HG02973 (cell line): Measurements from ENCODE around the gene PHYKPL.
"Not testable (repeated sequence)": the region's sequence is repeated elsewhere in the genome, so short reads cannot be mapped to it uniquely, and the experiment has no call there.

ENCODE experiments used
- ATAC-seq: cut with Tn5 transposase; IDR thresholded peaks from one replicate; pipeline ENCODE4 v1.9.1; 2021; ENCODE audit warnings: moderate library complexity; ENCODE audit not compliant: unreplicated experiment

The PHYKPL gene

DNA sequence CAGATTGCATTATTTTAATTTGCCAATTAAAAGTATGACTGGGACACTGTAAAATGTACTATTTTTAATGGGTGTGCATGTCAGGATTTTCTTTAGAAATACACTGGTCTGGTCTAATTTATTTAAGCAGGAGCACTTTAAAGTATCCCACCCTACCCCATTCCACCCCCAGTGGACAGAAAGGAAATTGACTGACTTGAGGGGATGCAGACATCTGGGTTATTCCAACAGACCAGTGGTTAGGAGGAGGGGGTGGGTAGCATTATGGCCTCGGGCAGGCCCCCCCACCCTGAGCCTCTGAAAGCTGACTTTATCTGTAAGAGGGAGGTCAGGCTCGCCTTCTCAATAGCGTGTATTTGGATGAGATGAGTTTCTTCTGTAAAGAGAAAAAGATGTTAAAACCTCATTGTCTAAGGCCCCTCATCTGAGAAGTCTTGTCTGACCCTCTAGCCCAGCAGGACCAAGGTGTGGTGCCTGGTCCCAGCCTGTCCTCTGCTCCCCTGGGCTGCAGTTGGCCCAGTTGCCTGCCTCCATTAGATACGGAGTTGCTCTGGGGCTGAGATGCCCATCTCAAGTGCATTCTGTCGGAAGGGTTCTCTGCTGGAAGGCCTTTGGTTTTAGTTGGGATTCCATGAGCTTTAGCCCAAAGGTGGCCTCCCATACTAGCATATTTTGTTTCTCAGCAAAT, 23.9 kb downstream of the PHYKPL start:
- no peak for ATAC-seq

DNA sequence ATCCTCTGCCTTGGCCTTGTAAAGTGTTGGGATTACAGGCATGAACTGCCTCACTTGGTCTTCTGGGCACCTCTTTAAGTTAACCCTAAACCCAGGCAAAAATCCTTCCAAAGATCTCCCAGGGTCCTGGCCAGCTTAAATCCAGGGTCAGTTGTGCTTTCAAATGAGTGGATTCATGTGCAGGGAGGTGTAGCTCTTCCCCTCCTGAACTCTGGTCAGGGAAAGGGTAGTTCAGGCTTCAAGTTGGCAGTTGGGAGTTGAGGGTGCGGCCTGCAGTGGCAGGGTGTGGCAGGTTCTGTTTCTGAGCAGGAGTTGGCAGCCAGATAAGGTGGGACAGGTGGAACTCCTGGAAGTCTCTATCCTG, 24.7 kb downstream of the PHYKPL start:
- ATAC-seq, result no peak

DNA sequence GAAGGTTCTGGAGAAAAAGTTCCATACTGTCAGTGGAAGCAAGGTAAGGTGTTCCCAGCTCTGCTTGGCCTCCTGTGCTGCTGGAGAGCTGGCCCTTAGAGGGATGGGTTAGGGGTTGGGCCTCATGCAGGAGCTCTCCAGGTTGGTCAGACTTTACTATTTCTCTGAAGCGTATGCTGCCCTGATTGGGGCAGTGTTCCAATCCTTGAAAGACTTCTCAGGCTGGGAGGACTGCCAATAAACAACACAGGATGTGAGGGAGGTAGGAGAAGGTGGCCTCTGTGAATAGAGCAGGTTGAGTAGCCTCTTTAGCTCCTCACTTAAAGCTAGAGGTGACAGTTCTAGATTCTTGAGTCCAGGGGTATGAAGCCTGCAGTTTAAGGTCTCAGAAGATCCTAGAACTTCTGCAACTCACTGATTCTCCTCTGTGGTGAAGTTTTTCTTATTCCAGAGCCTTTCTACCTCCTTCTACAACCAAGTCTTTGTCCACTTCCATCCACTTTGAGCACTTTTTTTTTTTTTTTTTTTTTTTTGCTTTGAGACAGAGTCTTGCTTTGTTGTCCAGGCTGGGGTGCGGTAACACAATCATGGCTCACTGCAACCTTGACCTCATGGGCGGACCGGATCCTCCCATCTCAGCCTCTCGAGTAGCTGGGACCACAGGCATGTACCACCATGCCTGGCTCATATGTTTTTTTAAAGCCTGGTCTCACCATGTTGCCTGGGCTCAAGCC, 25.3 kb downstream of the PHYKPL start:
- no peak for ATAC-seq

DNA sequence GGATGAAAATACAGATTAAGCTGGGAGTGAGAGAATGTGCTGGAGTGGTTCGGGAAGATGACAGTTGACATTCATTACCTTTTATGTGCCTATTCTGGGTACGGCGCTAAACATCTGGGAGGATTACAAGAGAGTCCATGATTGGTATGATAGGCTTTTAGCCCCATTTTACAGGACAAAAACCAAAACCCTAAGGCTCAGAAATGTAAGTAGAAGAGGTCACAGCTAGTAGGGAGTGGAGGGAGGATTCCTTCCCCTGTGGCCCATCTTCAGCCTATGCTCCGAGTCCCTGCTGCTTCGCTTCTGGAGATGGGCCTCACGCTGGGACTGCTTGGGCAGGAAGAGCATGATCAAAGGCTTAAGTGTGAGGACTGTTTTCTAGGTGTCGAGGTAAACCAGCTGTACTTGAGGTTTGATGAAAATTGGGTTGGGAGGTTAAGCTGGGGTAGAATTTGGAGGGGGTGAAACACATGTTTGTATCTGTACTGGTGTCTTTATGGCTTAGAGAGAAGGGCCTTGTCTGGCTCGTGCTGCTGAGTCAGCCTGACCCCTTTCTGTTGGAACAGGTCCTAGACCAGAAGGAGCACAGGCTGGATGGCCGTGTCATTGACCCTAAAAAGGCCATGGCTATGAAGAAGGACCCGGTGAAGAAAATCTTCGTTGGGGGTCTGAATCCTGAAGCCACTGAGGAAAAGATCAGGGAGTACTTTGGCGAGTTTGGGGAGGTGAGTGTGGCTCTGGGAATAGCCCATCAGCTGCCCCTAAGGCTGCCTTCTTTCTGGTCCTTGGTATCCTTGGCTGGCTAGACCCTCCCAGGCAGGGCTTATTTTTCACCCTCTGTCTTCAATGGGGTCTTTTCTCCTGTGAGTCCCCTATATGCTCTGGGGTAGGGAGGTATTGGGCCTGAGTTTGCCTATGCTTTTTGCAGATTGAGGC, 26.2 kb downstream of the PHYKPL start:
- ATAC-seq, result no peak

DNA sequence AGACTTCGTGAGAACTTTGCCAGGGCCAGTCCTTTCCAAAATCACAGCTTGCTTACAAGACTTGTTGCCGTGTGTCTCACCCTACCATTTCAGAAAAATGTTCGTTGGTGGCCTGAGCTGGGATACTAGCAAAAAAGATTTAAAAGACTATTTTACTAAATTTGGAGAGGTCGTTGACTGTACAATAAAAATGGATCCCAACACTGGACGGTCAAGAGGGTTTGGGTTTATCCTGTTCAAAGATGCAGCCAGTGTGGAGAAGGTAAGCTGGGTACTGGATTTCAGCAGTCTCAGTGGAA, 26.9 kb downstream of the PHYKPL start:
- no peak for ATAC-seq

DNA sequence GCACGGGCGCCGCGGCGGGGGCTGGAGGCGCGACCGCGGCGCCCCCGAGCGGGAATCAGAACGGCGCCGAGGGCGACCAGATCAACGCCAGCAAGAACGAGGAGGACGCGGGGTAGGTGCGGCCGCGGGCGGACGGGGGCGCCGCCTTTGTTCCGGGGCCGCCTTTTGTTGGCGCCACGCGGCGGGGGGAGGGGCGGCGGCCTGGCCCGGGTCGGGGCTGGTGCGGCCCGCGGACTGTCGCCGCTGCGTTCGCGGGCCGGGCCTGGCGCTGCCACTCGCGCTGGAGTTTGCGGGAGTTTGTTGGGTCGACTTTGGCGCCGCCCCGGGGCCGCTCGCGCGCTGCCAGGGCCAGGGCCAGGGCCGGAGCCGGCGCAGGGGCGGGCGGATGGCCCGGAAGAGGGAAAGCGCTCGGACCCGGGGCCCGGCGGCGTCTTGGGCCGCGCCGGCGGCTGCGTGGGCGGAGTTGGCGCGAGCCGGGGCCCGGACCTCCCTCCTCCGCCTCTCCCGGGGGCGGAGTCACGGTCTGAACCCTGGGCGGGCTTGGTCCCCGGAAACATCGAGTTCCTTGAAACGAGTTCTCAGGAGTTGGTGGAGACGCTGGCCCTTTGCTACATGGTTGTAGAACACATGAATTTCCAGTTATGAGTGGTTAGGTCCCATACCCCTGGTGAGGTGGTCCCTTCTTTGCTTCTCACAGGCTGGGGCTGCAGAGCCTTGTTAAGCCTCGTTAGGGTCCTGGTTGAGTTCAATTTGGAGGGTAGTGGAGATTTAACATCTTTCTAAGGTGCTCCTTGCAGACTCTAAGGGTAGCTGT, 27.5 kb downstream of the PHYKPL start:
- peak; percentile 50 for ATAC-seq

DNA sequence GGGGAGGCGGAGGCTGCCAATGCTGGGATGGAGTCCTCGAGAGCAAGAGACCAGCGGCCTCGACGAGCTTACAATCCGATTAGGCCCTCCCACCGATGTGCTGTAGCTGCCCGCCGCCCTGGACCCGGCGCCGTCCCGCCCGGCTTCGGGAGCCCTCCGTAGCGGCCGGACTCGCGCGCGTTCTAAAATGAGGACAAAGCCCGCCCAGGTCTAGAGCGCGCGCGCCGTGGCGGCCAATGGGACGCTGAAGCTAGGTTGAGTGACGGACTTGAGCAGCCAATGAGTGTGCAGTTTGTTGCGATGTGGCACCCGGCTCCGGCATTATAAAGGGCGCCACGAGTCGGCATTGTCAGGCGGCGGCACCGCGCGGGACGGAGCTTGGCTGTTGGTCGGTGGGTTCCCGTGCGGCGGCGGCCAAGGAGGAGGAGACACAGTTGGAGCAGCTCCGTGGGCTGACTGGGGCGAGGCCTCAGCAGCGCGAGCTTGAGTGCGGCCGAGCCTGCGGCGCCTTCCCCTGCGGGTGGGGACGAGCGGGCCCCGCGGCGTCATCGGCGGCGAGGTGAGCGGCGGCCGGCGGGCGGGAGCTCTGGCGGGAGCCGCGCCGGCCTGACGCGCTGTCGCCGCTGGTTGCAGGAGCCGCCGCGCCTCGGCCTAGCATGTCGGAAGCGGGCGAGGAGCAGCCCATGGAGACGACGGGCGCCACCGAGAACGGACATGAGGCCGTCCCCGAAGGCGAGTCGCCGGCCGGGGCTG, 28.2 kb downstream of the PHYKPL start, which contains the start of gene HNRNPAB:
Gene HNRNPAB, plus strand, starts transcription at position 352 of the 753 bp plus-strand sequence. Its CDS starts 305 bp downstream, at position 657.
- ATAC-seq, result peak; percentile 79

DNA sequence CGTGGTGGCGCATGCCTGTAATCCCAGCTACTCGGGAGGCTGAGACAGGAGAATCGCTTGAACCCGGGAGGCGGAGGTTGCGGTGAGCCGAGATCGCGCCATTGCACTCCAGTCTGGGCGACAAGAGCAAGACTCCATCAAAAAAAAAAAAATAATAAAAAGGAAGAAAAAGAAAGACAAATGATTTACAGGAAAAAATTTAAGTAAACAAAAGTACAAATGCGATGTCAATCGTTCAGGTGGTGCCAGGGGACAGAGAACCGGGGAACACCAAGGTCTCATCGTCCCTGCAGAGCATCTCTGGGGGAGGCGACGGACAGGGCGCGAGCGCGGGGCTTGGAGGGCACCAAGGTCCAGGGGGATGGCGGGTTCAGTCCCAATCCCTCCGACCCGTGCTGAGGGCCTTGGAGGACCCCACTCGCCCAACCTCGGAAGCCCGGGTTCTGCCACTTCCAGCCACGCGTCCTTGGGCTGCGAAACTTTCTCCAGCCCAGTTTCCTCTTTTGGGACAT, 28.9 kb downstream of the PHYKPL start:
- peak; percentile 5 for ATAC-seq

DNA sequence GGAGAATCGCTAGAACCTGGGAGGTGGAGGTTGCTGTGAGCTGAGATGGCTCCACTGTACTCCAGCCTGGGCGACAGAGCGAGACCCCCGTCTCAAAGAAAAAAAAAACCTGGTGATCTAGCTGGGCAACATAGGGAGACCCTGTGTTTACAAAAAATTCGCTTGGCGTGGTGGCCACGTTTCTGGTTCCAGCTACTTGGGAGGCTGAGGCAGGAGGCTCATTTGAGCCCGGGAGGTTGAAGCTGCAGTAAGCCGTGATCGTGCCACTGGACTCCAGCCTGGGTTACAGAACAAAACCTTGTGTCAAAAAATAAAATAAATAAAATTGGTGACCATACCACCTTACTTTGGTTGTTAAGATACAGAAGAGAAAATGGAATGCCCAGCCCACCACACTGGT, 30.1 kb downstream of the PHYKPL start:
- ATAC-seq, result no peak

DNA sequence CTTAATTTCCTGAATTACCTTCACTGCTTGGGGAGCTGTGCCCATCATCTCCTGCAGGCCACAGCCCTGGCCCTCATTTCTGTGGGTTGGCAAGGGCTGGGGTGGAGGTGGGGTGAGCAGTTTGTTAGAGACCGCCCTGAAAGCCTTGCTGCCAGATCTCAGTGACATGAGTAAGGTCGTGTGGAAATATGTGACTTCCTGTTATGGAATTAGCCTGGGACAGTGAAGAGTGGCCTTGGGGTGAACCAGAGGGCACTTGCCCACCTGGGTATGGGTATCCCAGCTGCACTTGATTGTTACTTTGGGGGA, 30.7 kb downstream of the PHYKPL start:
- ATAC-seq, result no peak

DNA sequence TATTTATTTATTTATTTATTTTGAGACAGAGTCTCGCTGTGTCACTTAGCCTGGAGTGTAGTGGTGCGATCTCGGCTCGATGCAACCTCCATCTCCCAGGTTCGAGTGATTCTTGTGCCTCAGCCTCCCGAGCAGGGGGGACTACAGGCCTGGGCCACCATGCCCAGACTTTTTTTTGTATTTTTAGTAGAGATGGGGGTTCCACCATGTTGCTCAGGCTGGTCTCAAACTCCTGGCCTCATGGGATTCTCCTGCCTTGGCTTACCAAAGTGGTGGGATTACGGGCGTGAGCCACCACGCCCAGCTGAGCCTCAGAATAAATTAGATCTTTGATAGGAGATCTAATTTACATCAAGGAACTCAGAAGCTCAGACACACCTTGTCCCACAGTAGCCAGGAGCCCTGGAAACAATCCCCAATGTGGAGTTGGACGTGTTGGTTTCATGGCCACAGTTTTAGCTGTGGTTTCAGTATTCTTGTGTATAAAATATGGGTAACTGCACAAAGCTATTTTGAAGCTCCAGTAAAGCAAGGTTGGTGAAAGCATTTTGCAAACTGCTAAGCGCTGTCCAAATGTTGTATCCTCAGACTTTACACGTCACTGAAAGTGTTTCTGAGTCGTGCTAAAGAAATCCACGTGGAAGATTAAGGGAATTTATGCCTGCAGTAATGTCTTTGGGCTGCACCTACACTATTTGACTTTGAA, 31.2 kb downstream of the PHYKPL start:
- ATAC-seq, result no peak

DNA sequence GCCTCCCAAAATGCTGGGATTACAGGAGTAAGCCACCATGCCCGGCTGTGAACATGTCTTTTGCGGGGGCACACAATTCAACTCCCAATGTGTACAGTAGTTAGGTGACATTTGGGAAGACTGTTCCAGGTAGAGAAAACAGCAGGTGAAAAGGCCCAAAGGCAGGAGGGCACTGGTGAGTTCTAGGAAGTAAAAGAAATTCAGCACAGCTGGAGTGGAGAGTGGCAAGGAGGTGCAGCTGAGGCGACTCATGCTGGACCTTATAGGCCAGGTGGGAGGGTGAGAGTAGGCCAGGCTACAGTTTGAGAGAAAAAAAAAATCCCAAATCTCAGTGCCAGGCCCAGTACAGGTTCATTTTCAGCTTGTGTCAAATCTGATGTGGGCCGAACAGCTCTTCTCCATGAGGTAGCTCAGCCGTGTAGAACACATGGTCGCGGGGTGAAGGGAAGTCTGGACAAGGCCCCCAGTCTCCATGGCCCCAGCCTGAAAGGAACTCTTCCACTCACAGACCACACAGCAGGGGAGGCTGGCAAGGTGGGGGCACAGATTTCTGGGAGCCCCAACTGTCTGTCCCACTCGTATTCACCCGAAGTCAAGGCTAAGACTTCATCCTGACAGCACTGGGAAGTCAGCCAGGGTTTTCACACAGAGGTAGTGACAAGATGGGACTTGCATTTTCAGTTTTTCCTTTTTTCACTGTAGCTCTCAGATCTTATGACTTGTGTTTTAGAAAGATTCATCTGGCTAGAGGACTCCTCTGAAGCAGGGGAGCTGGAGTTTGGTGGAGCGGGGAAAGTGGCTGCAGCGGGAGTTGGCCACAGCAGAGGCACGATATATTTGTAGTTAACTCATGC, 32.8 kb downstream of the PHYKPL start:
- ATAC-seq, result no peak

DNA sequence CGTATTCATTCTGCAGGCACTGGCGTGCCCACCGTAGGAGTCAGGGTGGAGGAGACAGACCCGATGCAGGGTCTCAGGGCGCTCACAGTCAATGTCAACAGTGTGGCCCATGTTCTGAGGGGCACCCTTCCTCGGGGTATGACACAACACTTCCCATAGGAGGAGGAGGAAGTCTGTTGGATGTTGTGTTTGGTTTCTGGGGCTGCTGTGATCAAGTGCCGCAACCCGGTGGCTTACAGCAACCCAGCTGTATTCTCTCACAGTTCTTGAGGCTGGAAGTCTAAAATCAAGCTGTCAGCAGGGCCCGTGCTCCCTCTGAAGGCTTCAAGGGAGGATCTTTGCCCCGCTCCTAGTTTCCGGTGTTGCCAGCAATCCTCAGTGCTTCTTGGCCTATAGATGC, 33.9 kb downstream of the PHYKPL start:
- ATAC-seq, result no peak

DNA sequence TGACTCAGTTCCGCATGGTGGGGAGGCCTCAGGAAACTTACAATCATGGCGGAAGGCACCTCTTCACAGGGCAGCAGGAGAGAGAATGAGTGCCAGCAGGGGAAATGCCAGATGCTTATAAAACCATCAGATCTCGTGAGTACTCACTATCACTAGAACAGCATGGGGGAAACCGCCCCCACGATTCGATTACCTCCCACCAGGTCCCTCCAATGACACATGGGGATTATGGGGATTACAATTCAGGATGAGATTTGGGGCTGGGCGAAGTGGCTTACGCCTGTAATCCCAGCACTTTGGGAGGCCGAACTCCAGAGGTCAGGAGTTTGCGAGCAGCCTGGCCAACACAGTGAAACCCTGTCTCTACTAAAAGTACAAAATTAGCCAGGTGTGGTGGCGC, 34.5 kb downstream of the PHYKPL start:
- ATAC-seq, result not testable (repeated sequence)

DNA sequence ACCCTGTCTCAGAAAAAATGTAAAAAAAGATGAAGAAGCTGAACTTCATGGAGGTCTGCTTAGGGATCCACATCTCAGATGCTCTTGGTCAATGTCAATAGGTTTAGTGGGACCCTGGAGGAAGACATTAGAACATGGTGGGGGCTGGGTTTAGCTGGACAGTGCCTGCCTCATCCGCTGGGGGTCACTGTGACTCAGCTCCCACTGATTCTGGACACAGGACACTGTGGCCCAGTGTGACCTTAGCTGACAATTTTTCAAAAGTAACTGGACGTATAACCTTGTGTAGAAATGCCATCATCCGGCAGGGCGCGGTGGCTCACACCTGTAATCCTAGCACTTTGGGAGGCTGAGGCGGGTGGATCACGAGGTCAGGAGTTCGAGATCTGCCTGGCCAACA, 35.6 kb downstream of the PHYKPL start:
- no peak for ATAC-seq

DNA sequence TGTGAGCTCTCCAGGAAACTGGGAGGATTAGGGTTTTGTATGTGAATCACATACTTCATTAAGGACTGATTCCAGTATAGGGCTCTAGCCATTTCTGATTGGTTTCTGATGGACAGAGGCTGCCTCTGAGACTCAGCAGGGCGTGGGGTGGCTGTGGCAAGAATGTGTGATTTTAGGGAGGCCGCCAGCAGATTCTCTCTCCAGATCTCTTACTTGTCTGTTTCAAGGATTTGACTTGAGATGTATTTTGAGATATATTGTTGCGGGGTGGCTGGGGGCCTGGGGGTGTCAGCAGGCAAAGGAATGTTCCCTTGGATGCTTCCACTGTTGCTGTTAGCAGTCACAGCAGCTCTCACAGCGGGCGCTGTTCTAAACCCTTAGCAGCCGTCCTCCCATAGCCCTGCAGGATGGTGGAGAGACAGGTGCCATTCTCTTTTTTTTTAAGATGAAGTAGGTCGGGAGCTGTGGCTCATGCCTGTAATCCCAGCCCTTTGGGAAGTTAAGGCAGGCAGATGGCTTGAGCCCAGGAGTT, 36.3 kb downstream of the PHYKPL start:
- ATAC-seq, result no peak

DNA sequence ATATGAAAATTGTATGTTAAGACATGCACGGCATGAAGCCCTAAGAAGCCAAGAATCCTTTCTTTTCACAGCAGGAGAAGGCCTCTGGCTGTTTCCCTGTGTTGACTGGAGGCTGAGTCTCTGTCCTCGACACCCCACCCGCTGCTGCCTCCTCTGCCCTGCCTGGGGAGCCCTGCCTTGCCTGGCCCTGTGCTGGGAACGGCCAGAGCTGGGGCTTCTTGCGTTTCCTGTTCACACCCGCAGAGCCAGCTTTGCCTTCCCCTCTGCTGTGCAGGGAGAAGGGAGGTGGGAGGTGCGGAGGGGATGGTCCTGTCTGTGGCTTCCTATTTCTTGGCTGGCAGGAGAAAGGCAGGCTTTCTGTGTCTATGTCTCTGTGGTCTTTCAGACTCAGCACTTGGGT, 38.6 kb downstream of the PHYKPL start:
- no peak for ATAC-seq

DNA sequence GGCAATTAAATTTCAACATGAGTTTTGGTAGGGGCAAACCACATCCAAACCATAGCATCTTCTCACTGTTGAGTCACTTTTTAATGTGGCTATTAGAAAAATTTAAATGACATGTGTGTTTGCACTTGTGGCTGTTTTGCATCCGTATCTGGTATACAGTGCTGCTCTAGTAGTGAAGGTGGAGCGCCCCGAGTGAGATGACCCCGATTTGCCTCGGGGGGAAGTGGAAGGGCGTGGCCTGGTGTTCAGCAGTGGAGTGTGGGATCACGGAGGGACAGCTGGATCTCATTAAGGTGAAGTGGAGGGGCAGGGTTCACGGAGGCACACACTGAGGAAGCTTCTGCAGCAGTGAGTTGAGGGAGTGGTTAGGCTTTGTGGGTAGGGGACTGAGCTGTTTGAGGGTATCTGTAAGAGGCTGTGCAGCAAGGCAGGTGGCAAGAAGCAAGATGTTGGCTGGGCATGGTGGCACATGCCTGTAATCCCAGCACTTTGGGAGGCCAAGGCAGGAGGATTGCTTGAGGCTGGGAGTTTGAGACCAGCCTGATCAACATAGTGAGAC, 39.3 kb downstream of the PHYKPL start:
- no peak for ATAC-seq
